K562 (cell line): ENCODE measurements around the gene TTC23L. TPM values are rescaled to one million over a fixed set of nuclear protein-coding genes. Genes with fewer than 3 reads are reported as not detected.

Source experiments
- CBFA2T2 ChIP-seq: fragments of 450-650 bp; conservative IDR thresholded peaks from 2 replicates; pipeline ENCODE4 v1.6.1; 2017; ENCODE audit warnings: mild to moderate bottlenecking
- DIDO1 ChIP-seq: fragments of 450-650 bp; IDR thresholded peaks from 2 replicates; pipeline ENCODE4 v1.6.1; 2016; ENCODE audit warnings: low read depth, missing biosample characterization, missing genetic modification characterization
- E2F6 ChIP-seq, 2 experiments: IDR thresholded peaks; 2 replicates each; pipeline ENCODE4 v1.6.1; 2011; ENCODE audit warnings: borderline replicate concordance in 1 of 2, control low read depth in 1 of 2, low read depth in 1 of 2, low read length in 1 of 2, mild to moderate bottlenecking in 1 of 2, mixed read lengths in 1 of 2, moderate library complexity in 1 of 2; ENCODE audit not compliant: insufficient read depth in 1 of 2, insufficient read length in 1 of 2, poor library complexity in 1 of 2, severe bottlenecking in 1 of 2; ENCODE audit errors: extremely low read depth in 1 of 2
- ETV6 ChIP-seq, 3 experiments: fragments of 150-350 bp in 1 of 3; sonication (generic) in 1 of 3; formaldehyde crosslinking in 1 of 3; IDR thresholded peaks; 2 replicates each; pipeline versions ENCODE4 v1.6.1 to v1.8.0; 2014 to 2022; ENCODE audit warnings: borderline replicate concordance in 2 of 3, low read depth in 2 of 3, antibody characterized with exemption in 1 of 3, low read length in 1 of 3, mild to moderate bottlenecking in 1 of 3, missing genetic modification reagents in 1 of 3
- EWSR1 ChIP-seq: fragments of 450-650 bp; IDR thresholded peaks from 2 replicates; pipeline ENCODE4 v1.6.1; 2018; ENCODE audit warnings: borderline replicate concordance, mild to moderate bottlenecking, low read depth, moderate library complexity; ENCODE audit not compliant: partially characterized antibody
- FUS ChIP-seq: fragments of 200-400 bp; formaldehyde crosslinking; optimal IDR thresholded peaks from 2 replicates; pipeline ENCODE3; 2017; ENCODE audit warnings: low read depth, low read length
- GABPB1 ChIP-seq: sonication (generic); formaldehyde crosslinking; IDR thresholded peaks from 2 replicates; pipeline ENCODE4 v1.8.0; 2022; ENCODE audit warnings: mild to moderate bottlenecking, missing genetic modification reagents
- GTF2A2 ChIP-seq: IDR thresholded peaks from 2 replicates; pipeline ENCODE4 v1.6.1; 2016; ENCODE audit warnings: mild to moderate bottlenecking, missing genetic modification characterization, missing compliant biosample characterization
- HNRNPH1 ChIP-seq: fragments of 200-400 bp; formaldehyde crosslinking; optimal IDR thresholded peaks from 2 replicates; pipeline ENCODE3; 2017; ENCODE audit warnings: low read depth, mild to moderate bottlenecking, low read length, moderate library complexity
- KDM4B ChIP-seq, 2 experiments: fragments of 450-650 bp in 1 of 2; sonication (generic) in 1 of 2; IDR thresholded peaks; 2 replicates each; pipeline ENCODE4 v1.6.1; 2016 to 2017; ENCODE audit warnings: borderline replicate concordance in 2 of 2, antibody characterized with exemption in 1 of 2, low read depth in 1 of 2, mild to moderate bottlenecking in 1 of 2
- KLF16 ChIP-seq: IDR thresholded peaks from 2 replicates; pipeline ENCODE4 v1.6.1; 2016; ENCODE audit warnings: antibody characterized with exemption
- SNRNP70 ChIP-seq: fragments of 200-400 bp; formaldehyde crosslinking; optimal IDR thresholded peaks from 2 replicates; pipeline ENCODE3; 2017; ENCODE audit warnings: low read depth, low read length
- TRIM25 ChIP-seq: fragments of 450-650 bp; IDR thresholded peaks from 2 replicates; pipeline ENCODE4 v1.7.0; 2016; ENCODE audit warnings: borderline replicate concordance
- TRIM28 ChIP-seq: fragments of 450-650 bp; IDR thresholded peaks from 2 replicates; pipeline ENCODE4 v1.6.1; 2017
- TSHZ1 ChIP-seq: fragments of 250-450 bp; sonication (Bioruptor Pico); IDR thresholded peaks from 2 replicates; pipeline ENCODE4 v1.4.0; 2020; ENCODE audit warnings: mild to moderate bottlenecking, moderate library complexity
- ZFX ChIP-seq: sonication (generic); formaldehyde crosslinking; IDR thresholded peaks from 2 replicates; pipeline ENCODE4 v1.8.0; 2022; ENCODE audit warnings: mild to moderate bottlenecking, missing genetic modification reagents, moderate library complexity
- ZNF354B ChIP-seq: fragments of 250-450 bp; sonication (Bioruptor Pico); IDR thresholded peaks from 2 replicates; pipeline ENCODE4 v1.4.0; 2020
- ZNF583 ChIP-seq: fragments of 250-450 bp; sonication (Bioruptor Pico); IDR thresholded peaks from 2 replicates; pipeline ENCODE4 v1.4.0; 2020
- polyA plus RNA-seq, 8 experiments: library from polyadenylated mRNA; depleted of rRNA in 4 of 8; stranded (reverse) in 5 of 8; unstranded in 3 of 8; fragments of >200 nt; fragmentation: Nextera tagmentation in 2 of 8; fragmentation: Illumina TruSeq in 1 of 8; extraction: Ambion mirVana in 2 of 8; extraction: Trizol in 1 of 8; gene quantifications; 2 replicates each; pipeline versions ENCODE4 v1.2.1 to v1.2.3, GENCODE V29; 2011 to 2014; ENCODE audit warnings: inconsistent platforms in 1 of 8, missing spikeins in 1 of 8
- total RNA-seq, 7 experiments: library from RNA; depleted of rRNA in 6 of 7; stranded (reverse); fragments of >200 nt in 6 of 7; fragmentation: Illumina TruSeq in 2 of 7; extraction: Trizol in 2 of 7; gene quantifications; 2 replicates each; pipeline versions ENCODE4 v1.2.1 to v1.2.3, GENCODE V29; 2011 to 2021; ENCODE audit warnings: low replicate concordance in 1 of 7
- TF ChIP-seq, protein P1 (sequence below): fragments of 450-650 bp; IDR thresholded peaks from 2 replicates; pipeline ENCODE4 v1.6.1; 2014; ENCODE audit warnings: low read depth, mild to moderate bottlenecking, moderate library complexity, borderline replicate concordance
- TF ChIP-seq, protein P2 (sequence below): sonication (generic); formaldehyde crosslinking; IDR thresholded peaks from 2 replicates; pipeline ENCODE4 v1.8.0; 2022; ENCODE audit warnings: missing genetic modification reagents, mild to moderate bottlenecking, borderline replicate concordance

TTC23L gene
- total and polyA plus RNA-seq, 9 of the 15 experiments (the other 6 are each of a cell fraction or from before 2014, with no cell fraction given) = 0.03 to 0.32 (median 0.14) TPM; not detected in 2

DNA sequence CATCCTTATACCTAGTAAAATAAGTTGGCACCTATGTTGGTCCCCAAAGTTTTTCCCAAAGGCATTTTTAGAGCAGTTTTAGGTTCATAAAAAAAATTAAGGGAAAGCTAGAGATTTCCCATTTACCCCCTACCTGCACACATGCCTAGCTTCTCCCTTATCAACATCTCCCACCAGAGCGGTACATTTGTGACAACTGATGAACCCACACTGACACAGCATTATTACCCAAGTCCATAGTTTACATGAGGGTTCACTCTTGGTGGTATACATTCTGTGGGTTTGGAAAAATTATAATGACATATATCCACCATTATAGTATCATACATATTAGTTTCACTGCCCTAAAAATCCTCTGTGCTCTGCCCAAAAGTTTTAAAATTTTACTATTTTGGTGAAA is 64.3 kb downstream of the TTC23L start (continued):
- peak; percentile 22; the same call in 1 of the 2 replicates for TF ChIP-seq CBFA2T2
- TF ChIP-seq KLF16 = no peak
- no peak for TF ChIP-seq E2F6 (IDR thresholded peaks at IDR 0.05; ENCODE audit: borderline replicate concordance in 1 of 2, extremely low read depth in 1 of 2, insufficient read depth in 1 of 2, insufficient read length in 1 of 2, low read depth in 1 of 2, low read length in 1 of 2, poor library complexity in 1 of 2, severe bottlenecking in 1 of 2)
- TF ChIP-seq KDM4B (IDR thresholded peaks at IDR 0.05; ENCODE audit: borderline replicate concordance in 2 of 2, low read depth in 1 of 2) = no peak
- TF ChIP-seq ZFX = no peak
- TF ChIP-seq TRIM25 = no peak
- TF ChIP-seq GABPB1 (CRISPR knock-in tag) = no peak
- no peak for TF ChIP-seq EWSR1
- TF ChIP-seq, protein P1, sequence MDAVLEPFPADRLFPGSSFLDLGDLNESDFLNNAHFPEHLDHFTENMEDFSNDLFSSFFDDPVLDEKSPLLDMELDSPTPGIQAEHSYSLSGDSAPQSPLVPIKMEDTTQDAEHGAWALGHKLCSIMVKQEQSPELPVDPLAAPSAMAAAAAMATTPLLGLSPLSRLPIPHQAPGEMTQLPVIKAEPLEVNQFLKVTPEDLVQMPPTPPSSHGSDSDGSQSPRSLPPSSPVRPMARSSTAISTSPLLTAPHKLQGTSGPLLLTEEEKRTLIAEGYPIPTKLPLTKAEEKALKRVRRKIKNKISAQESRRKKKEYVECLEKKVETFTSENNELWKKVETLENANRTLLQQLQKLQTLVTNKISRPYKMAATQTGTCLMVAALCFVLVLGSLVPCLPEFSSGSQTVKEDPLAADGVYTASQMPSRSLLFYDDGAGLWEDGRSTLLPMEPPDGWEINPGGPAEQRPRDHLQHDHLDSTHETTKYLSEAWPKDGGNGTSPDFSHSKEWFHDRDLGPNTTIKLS = no peak
- TF ChIP-seq ZNF354B (CRISPR knock-in tag) = no peak
- no peak for TF ChIP-seq HNRNPH1
- TF ChIP-seq SNRNP70 = no peak
- no peak for TF ChIP-seq ZNF583 (CRISPR knock-in tag)
- TF ChIP-seq FUS = no peak
- TF ChIP-seq TSHZ1 = no peak
- no peak for TF ChIP-seq TRIM28
- TF ChIP-seq DIDO1 (tag) = no peak
- no peak for TF ChIP-seq GTF2A2 (tag)
- TF ChIP-seq, protein P2, sequence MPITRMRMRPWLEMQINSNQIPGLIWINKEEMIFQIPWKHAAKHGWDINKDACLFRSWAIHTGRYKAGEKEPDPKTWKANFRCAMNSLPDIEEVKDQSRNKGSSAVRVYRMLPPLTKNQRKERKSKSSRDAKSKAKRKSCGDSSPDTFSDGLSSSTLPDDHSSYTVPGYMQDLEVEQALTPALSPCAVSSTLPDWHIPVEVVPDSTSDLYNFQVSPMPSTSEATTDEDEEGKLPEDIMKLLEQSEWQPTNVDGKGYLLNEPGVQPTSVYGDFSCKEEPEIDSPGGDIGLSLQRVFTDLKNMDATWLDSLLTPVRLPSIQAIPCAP (CRISPR knock-in tag) = no peak
- no peak for TF ChIP-seq ETV6 (IDR thresholded peaks at IDR 0.05; ENCODE audit: borderline replicate concordance in 1 of 2, low read depth in 2 of 2, low read length in 1 of 2)
- TF ChIP-seq ETV6 (CRISPR knock-in tag; IDR thresholded peaks at IDR 0.05; ENCODE audit: borderline replicate concordance) = no peak
